ENCODE results near the gene HDDC2.

HDDC2 gene

DNA sequence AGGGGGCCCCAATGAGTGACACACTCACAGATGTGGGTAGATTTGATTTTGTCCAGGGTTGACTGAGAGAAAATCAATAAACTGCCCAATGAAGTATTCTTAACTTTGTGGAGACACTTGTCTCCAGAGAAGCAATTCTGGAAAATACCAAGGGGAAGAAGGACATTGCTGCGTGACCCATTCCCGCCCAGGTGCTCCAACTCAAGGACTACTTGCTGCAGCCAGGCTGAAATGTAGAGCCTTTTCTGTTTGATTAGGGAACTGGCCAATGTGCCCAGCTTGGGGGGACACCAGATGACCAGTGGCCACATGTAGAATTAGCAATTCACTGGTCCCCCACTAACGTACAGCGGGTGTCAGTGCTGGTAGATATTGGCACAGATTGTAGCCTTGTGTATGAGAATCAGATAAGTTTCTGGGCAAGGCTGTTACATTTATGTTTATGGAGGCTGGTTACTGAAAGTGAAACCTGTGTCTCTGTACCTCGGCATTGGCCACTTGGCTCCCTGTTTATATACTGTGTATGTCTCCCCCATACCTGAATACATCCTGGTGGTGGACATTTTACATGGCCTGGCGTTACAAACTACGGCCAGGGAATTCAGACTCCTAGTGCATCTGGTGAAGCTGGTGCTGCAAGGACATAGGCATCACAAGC is 32.3 kb downstream of the HDDC2 start:
- DNase-seq: no peak

DNA sequence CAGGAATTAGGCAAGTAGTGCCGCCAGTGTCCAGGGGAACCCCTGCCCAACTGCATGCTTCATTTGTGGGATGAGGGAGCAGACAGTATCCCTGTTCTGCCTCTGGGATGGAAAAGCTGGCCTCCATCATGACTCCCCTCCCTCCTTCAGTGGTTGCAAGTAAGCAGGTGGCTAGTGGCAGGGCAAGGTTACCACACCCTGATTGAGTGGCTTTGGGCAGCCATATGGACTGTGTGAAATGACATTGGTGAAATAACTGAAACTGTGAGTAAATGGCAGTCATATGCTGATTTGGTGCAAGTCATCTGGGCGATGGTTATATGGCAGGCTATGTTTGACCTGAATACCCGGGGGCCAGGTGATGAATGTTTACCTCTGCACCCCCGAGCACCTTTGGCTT is 33.0 kb downstream of the HDDC2 start:
- DNase-seq: no peak

DNA sequence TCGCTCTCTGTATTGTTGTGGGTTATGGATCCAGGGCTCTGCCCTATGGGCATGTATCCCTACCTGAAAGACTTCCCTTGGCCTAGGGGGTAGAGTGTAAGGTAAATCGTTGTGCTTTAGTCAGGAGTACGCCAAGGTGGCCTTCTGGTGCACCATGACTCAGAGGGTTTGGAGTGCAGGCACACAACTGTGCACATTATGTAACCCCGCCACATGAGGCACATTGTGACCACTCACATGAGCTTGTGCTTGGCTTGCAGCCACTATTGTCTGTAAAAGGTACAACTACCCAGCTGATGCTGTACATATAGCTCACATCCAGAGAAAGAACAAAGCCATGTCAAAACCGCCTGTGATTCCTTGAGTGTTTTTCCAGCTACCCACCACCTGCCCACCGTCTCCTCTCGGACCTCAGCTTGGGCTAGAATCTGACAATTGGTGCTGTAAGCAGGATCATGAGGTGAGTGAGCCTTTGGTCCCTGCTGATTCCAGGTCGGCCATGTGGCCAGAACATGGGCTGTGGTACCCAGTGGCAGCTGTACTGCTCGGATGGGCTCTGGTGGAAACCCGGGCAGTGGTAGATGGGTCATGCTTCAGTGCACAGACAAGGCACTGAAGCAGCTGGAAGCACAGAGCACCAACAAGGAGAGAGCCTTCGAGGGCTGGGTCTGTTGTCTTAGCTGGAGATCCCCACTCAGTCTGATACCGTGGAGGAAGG is 33.8 kb downstream of the HDDC2 start:
- no peak for DNase-seq

- DNase-seq: no peak
Measured at GRCh38 chr6:125264476-125264875, 37.3 kb downstream of the HDDC2 start.

DNA sequence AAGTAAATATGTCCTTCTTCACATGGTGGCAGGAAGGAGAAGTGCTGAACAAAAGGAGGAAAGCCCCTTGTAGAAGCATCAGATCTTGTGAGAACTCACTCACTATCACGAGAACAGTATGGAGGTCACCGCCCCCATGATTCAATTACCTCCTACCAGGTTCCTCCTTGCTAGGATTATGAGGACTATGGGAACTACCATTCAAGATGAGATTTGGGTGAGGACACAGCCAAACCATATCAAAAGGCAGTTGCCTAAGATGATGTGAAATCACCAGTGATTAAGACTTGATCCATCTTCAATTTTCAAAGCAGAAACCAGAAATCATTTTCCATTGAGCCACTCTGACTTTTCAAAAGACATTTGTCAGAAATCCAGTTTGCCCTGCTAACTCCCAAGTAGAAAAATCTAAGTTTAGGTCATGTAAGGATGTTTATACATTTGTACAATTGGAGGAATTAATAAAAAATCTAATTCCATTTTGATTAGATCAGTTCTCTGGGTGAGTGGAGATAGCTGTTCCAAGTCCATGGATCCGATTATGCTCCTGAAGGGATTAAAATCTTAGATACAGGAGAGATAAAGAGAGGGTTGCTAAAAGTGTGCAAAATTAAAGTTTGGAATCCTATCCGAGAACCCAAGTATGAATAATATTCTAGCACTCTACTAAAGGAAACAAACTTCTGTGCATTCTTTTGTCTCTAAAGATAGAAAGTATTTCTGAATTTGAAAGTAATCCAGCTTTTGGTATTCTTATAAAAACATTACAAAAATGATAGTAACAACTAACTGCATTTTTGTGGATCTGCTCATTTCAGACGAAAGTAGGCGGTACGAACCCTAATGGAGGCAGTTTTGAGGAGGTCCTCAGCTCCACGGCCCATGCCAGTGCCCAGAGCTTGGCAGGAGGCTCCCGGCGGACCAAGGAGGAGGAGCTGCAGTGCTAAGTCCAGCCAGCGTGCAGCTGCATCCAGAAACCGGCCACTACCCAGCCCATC is 39.5 kb downstream of the HDDC2 start:
- no peak for DNase-seq

DNA sequence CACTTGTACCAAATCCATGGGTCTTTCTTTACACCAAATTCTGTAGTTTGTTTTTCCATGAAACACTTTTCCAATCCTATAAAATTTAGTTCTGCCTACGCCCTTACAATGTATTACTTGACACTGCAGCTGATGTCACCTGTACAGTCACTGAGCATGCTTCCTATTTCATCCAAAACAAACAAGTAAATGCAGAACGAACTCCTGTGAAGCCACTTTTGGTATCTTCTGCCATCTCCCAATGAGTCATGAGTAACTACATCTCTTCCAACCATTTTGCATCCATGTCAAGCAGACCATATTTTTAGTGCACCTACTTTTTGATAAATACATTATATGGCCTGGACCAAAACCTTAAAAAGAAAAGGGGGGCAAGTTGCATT is 42.4 kb downstream of the HDDC2 start:
- no peak for DNase-seq

DNA sequence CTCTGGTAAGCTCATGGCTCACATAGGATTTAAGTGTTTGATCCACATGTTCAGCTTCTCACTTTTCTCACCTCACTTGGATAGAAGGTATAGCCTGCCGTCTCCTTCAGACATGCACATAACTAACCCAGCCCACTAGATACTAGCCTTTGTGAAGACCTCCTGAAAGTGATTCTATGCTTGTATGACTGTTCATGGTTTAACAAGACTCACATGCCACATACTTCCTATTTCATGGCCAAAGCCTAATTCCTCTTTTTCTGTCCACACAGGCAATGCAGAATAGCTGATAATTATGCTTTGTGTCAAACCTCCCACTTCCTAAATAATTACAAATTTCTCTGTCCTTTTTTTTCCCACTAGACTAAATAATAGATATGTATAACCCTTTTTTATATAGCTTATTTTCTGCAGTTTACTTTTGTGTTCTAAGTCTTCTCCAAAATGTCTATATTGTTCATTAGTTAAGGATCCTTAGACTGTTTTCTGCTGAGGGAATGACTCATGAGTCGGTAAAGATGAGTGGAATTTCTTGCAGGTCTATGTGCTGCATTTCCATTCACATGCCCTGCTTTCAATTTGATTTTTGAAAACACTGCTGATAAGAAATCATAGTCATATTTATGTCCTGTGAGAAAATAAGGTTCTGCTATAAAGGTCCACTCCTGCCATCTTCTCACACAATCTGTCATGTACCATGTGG is 43.0 kb downstream of the HDDC2 start:
- no peak for DNase-seq

GRCh38 chr6:125257351-125257750 is 44.4 kb downstream of the HDDC2 start:
- no peak for DNase-seq

DNA sequence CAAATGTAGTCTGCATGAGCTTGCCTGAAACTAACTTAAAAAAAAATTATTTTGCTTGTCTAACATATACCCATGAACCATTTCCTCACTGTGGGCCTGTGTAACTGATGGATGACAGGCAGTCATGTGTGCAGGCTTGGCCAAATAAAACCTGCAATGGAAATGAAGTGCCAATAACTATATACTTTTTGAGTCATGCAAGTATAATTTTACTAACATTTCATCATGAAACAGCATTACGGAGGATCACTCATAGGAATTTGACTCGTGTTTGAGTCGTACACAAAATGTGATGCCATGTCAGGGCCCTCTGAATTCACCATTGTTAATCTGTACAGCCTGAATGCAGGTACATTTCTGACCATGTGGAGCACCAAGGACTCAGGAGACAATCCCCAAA is 46.6 kb downstream of the HDDC2 start:
- DNase-seq: no peak

DNA sequence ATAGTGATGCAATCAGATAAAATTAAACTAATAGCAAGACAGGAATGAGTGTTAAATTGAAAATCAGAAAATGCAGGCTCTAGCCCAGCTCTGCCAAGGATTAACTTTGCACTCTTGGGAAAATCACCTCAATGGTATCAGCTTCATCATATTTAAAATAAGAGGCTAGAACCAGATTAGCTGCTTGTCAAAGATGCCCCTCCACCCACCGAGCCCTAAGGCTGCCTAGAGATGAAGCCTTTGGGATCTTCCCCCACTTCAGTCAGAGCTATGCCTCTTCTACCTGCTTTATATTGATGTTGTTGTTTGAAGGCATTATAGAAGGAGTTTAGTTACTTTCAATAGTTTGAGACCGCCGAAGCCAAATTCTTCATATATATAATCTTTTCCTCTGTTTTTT is 47.4 kb downstream of the HDDC2 start:
- DNase-seq: no peak

GRCh38 chr6:125253881-125254280 is 47.9 kb downstream of the HDDC2 start:
- no peak for DNase-seq

DNA sequence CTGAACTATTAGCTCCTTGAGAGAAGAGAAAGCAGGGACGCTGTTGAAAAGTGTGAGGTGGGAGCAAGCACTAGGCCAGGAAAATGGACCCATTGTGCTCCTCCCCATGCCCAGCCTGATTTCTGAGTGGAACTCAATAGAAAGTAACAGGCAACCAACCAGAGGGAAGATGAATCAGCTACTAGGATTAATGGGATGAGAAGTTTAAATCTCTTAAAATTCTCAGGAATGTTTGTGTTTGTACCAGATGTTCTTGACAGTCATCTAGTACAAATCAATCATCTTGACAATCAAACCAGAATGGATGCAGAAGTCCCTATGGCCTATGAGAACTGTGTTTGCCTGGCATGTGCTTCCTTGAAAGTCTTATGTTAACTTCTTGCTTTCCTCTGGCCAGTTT is 48.9 kb downstream of the HDDC2 start:
- no peak for DNase-seq

GRCh38 chr6:125251516-125252220 is 50.1 kb downstream of the HDDC2 start:
- DNase-seq: no peak

DNA sequence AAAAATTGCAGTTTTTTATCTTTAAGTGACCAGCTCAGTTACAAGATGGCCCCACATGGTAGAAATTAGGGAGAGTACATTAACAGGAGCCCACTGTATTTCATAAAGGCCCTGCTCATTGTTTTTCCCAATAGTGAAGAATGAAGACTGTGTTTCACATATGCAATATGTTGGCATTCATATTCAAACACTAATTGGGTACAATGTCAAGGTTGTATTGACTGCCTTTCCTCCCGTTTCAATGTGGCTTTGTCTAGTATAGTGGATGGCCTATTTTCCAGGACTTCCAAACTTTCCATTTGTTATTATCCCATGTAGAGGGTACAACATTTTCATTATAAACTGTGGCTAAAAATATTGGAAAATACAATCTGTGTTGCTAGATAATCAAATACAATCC is 51.3 kb downstream of the HDDC2 start:
- no peak for DNase-seq

DNA sequence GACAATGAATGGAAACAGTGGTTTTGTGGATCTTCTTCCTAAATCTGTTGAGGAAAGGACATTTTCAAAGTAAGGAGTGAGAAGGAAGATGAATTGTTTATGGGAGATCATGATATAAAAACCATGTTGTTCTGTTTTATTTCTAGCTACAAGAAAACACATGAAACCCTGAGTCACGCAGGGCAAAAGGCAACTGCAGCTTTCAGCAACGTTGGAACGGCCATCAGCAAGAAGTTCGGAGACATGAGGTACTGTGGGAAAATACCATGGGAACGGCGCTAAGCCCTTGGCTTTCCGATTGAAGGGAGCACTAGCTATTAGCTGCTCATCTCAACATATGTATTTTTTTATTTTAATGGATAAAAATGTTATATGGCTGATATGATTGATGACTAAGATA is 53.6 kb downstream of the HDDC2 start:
- no peak for DNase-seq

DNA sequence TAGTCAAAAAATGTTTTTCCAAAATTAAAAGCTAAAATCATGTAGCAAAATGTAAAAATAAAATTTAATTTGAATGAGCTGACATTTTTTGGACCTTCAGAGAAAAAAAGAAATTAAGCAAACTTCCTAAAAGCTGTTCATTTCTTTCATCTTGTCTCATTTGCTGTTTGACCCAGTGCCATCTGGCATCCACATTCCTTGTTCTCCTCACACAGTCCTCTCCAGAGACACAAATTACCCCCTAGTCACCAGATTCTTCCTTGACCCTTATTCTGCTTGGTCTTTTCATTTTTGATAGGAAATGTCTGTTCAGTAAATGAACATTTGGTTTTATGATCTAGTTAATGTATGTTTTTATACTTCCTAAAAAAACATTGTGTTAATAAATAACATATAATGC is 55.2 kb downstream of the HDDC2 start:
- DNase-seq: no peak

- DNase-seq: no peak
Measured at GRCh38 chr6:125245523-125246264, 56.1 kb downstream of the HDDC2 start.

DNA sequence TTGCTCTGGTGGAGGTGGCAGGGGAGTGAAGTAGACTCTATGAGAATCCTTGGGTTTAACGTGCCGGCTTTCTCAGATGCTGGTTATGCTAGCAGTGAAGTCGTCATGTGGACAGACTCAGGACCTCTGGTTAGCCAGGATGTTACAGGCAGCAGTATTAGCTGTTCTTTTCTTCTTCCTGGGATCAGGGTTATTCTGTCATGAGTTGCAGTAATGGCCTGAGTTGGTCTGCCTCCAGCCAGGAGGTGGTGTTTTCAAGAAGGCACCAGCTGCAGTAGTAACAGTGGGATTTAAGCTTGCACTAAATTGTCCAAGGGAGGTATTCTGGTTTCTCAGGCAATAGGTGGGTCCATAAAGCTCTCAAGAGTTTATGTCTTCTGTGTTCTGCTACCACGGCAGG is 56.7 kb downstream of the HDDC2 start:
- no peak for DNase-seq

GRCh38 chr6:125237764-125238163 is 64.0 kb downstream of the HDDC2 start:
- DNase-seq: no peak

GRCh38 chr6:125236536-125237327 is 65.0 kb downstream of the HDDC2 start:
- no peak for DNase-seq

- DNase-seq: no peak
Measured at GRCh38 chr6:125233202-125233601, 68.6 kb downstream of the HDDC2 start.

Measured in T-helper 9 cell (primary cell).